IPS-18a (cell line): ENCODE measurements around the gene CARD8.
"Not testable (repeated sequence)": the region's sequence is repeated elsewhere in the genome, so short reads cannot be mapped to it uniquely, and the experiment has no call there.

Experiments
- H3K27ac ChIP-seq: one replicate; pipeline ENCODE4 v1.5.1; 2013; ENCODE audit warnings: low read length
- H3K27me3 ChIP-seq: one replicate; pipeline ENCODE4 v1.6.1; 2013; ENCODE audit warnings: mild to moderate bottlenecking, low read length; ENCODE audit not compliant: control insufficient read depth, insufficient read depth
- H3K36me3 ChIP-seq: one replicate; pipeline ENCODE4 v1.6.1; 2013; ENCODE audit warnings: low read depth, low read length; ENCODE audit not compliant: control insufficient read depth
- H3K4me1 ChIP-seq: one replicate; pipeline ENCODE4 v1.6.1; 2013; ENCODE audit warnings: low read depth, low read length; ENCODE audit not compliant: control insufficient read depth
- H3K4me3 ChIP-seq: one replicate; pipeline ENCODE4 v1.5.1; 2013; ENCODE audit warnings: low read length
- H3K9ac ChIP-seq: one replicate; pipeline ENCODE4 v1.6.1; 2013; ENCODE audit warnings: mild to moderate bottlenecking, low read length, moderate library complexity
- H3K9me3 ChIP-seq: one replicate; pipeline ENCODE4 v1.6.1; 2013; ENCODE audit warnings: low read depth, low read length; ENCODE audit not compliant: control insufficient read depth

CARD8 gene

GRCh38 chr19:48239582-48240141 is 16.1 kb downstream of the CARD8 start:
- no peaks in the 10 kb centered on the region for H3K9me3 ChIP-seq
- H3K27me3 ChIP-seq: no peaks in the 10 kb centered on the region
- no peak overlapping the region for H3K9ac ChIP-seq
- H3K27ac ChIP-seq: no peak overlapping the region
- no peaks in the 10 kb centered on the region for H3K36me3 ChIP-seq
- no peaks in the 10 kb centered on the region for H3K4me1 ChIP-seq
- H3K4me3 ChIP-seq: no peak overlapping the region

- Histone ChIP-seq H3K9me3 (no peaks in the 10 kb centered on the region), H3K36me3 (no peaks in the 10 kb centered on the region)
Measured at GRCh38 chr19:48239120-48239519, 16.6 kb downstream of the CARD8 start.

DNA sequence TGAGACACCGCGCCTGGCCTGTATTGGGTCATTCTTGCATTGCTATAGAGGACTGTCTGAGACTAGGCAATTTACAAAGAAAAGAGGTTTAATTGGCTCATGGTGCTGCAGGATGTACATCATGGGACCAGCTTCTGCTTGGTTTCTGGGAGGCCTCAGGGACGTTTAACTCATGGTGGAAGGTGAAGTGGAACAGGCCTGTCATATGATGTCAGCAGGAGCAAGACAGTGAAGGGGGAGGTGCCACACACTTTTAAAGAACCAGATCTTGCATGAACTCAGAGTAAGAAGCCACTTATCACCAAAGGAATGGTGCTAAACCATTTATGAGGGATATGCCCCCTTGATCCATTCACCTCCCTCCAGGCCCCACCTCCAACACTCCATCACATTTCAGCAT is 18.7 kb downstream of the CARD8 start:
- Histone ChIP-seq H3K36me3 (no peaks in the 10 kb centered on the region), H3K9ac (no peak overlapping the region), H3K27ac (no peak overlapping the region), H3K27me3 (no peaks in the 10 kb centered on the region), H3K4me3 (no peak overlapping the region), H3K4me1 (no peaks in the 10 kb centered on the region), H3K9me3 (no peaks in the 10 kb centered on the region)

More at GRCh38 chr19:48239120-48239519, 16.6 kb downstream of the CARD8 start:
- Histone ChIP-seq H3K27ac (no peak overlapping the region), H3K4me3 (no peak overlapping the region), H3K9ac (no peak overlapping the region), H3K4me1 (no peaks in the 10 kb centered on the region), H3K27me3 (no peaks in the 10 kb centered on the region)

GRCh38 chr19:48230555-48231129 is 25.1 kb downstream of the CARD8 start:
- Histone ChIP-seq H3K27me3 (no peaks in the 10 kb centered on the region), H3K36me3 (no peaks in the 10 kb centered on the region)

GRCh38 chr19:48221628-48222027 is 34.1 kb downstream of the CARD8 start:
- H3K4me1 ChIP-seq: no peaks in the 10 kb centered on the region
- H3K36me3 ChIP-seq: no peaks in the 10 kb centered on the region

More at GRCh38 chr19:48230555-48231129, 25.1 kb downstream of the CARD8 start:
- H3K27ac ChIP-seq: no peak overlapping the region
- H3K9me3 ChIP-seq: no peaks in the 10 kb centered on the region
- H3K4me3 ChIP-seq: no peak overlapping the region
- no peaks in the 10 kb centered on the region for H3K4me1 ChIP-seq
- no peak overlapping the region for H3K9ac ChIP-seq

GRCh38 chr19:48220784-48221183 is 34.9 kb downstream of the CARD8 start:
- not testable (repeated sequence) for H3K4me1 ChIP-seq, H3K9ac ChIP-seq, H3K27me3 ChIP-seq, H3K4me3 ChIP-seq, H3K36me3 ChIP-seq, H3K27ac ChIP-seq, H3K9me3 ChIP-seq

More at GRCh38 chr19:48221628-48222027, 34.1 kb downstream of the CARD8 start:
- H3K4me3 ChIP-seq: no peak overlapping the region
- no peak overlapping the region for H3K27ac ChIP-seq
- H3K27me3 ChIP-seq: no peaks in the 10 kb centered on the region
- H3K9me3 ChIP-seq: no peaks in the 10 kb centered on the region
- no peak overlapping the region for H3K9ac ChIP-seq

DNA sequence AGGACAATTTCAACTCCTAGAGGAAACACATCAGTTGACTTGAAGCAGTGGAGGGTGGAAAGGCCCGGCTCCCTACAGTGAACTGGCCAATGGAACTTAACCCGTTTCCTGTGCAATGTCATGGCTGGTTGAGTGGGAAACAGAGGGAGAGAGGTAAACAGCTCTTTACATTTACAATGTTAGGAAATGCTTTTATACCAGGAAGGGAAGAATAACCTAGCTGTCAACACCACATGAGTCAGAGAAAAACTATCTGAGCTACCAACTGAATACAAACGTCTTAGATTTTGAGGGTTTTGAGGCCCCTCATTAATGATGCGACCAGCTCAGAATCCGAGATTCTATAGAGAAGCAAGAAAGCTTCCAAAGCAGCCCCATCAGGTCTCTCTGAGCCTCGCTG is 36.7 kb downstream of the CARD8 start:
- Histone ChIP-seq H3K9ac (no peak overlapping the region), H3K4me3 (no peak overlapping the region), H3K36me3 (no peaks in the 10 kb centered on the region), H3K27ac (no peak overlapping the region), H3K27me3 (no peaks in the 10 kb centered on the region), H3K4me1 (no peaks in the 10 kb centered on the region), H3K9me3 (no peaks in the 10 kb centered on the region)

- Histone ChIP-seq H3K4me1 (no peaks in the 10 kb centered on the region), H3K9me3 (no peaks in the 10 kb centered on the region), H3K4me3 (no peak overlapping the region), H3K27me3 (no peaks in the 10 kb centered on the region), H3K27ac (no peak overlapping the region), H3K36me3 (no peaks in the 10 kb centered on the region), H3K9ac (no peak overlapping the region)
Measured at GRCh38 chr19:48216933-48217332, 38.8 kb downstream of the CARD8 start.

DNA sequence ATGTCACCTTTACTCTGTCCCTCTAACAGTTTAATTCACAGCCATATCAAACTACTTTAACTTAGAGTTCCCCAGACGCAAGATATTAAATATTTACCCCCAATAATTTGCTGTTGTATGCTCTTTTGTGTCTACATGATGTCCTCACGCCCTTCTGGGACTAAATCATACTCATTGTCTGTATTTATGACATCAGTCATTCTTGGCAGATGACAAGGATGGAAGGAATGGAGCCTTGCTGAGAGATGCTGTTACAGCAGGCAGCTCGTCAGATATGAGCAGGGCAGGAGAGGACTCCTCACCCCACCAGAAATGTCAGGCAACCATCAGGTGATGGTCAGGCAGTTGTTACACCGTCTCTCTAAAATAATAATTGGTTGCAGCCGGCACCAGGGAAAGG is 41.8 kb downstream of the CARD8 start:
- Histone ChIP-seq H3K36me3 (no peaks in the 10 kb centered on the region), H3K27ac (no peak overlapping the region), H3K27me3 (no peaks in the 10 kb centered on the region), H3K4me1 (no peaks in the 10 kb centered on the region), H3K9me3 (no peaks in the 10 kb centered on the region), H3K4me3 (no peak overlapping the region), H3K9ac (no peak overlapping the region)

GRCh38 chr19:48210005-48210404 is 45.7 kb downstream of the CARD8 start:
- Histone ChIP-seq H3K36me3 (no peaks in the 10 kb centered on the region), H3K9ac (no peak overlapping the region), H3K4me3 (no peak overlapping the region), H3K9me3 (no peaks in the 10 kb centered on the region), H3K4me1 (no peaks in the 10 kb centered on the region), H3K27ac (no peak overlapping the region), H3K27me3 (no peaks in the 10 kb centered on the region)

DNA sequence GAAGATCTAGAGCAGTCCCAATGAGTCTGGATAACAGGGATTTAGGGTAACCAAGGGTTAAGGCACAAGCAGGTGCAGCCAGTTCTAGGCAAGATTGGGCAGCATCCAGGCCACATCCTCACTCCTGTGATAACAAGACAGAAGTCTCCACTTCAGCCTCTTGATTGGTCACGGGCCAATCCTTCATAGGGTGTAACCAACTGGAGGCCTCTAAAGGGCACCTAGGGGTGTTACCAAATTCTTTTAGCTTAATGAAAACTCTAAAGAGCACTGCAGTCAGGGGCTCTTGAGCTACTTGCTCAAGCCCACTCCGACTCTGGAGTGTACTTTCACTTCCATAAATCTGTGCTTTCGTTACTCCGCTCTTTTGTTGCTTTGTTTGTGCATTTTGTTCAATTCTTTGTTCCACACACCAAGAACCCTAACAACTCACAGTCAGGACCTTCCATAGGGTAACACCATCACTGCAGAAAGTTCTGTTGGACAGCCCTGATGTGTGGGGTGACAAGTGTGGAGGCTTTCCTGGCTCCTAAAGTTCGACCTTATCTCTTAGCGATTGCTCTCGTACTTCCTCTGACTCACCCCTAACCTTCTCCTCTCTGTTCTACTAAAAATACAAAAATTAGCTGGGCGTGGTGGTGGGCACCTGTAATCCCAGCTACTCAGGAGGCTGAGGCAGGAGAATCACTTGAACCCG is 49.2 kb downstream of the CARD8 start:
- H3K9ac ChIP-seq: no peak overlapping the region
- H3K36me3 ChIP-seq: no peaks in the 10 kb centered on the region
- no peak overlapping the region for H3K4me3 ChIP-seq
- H3K9me3 ChIP-seq: no peaks in the 10 kb centered on the region
- H3K27ac ChIP-seq: no peak overlapping the region
- H3K4me1 ChIP-seq: peaks cover 10% of the 10 kb centered on the region
- H3K27me3 ChIP-seq: no peaks in the 10 kb centered on the region
